Spinal cord (tissue), 10 donors: ENCODE measurements around the gene AVL9. TPM values are rescaled to one million over a fixed set of nuclear protein-coding genes. Genes with fewer than 3 reads are reported as not detected.

Experiments used
- DNase-seq, 6 donors: peaks; one replicate each; pipeline versions ENCODE4 v3.0.0 to v3.0.0-alpha.2; 2013 to 2015; ENCODE audit warnings: low spot score in 6 of 6, low read depth in 4 of 6
- H3K27ac ChIP-seq: one replicate; pipeline ENCODE4 v1.5.1; 2013; ENCODE audit warnings: low read depth, low read length, control low read depth
- H3K27me3 ChIP-seq: one replicate; pipeline ENCODE4 v1.6.1; 2013; ENCODE audit warnings: low read length; ENCODE audit not compliant: control insufficient read depth, insufficient read depth
- H3K36me3 ChIP-seq: one replicate; pipeline ENCODE4 v1.6.1; 2013; ENCODE audit warnings: low read length; ENCODE audit not compliant: control insufficient read depth, insufficient read depth
- H3K4me1 ChIP-seq: one replicate; pipeline ENCODE4 v1.6.1; 2013; ENCODE audit warnings: low read length; ENCODE audit not compliant: control insufficient read depth, insufficient read depth
- H3K4me3 ChIP-seq: one replicate; pipeline ENCODE4 v1.5.1; 2013; ENCODE audit warnings: low read depth, low read length, control low read depth
- H3K9me3 ChIP-seq: one replicate; pipeline ENCODE4 v1.6.1; 2013; ENCODE audit warnings: low read length; ENCODE audit not compliant: control insufficient read depth, insufficient read depth
- WGBS: methylation state at CpG from one replicate; pipeline ENCODE4 v1.1.5; 2013; ENCODE audit warnings: missing lambda C conversion rate; ENCODE audit not compliant: insufficient coverage; 5-methylcytosine and 5-hydroxymethylcytosine counted together
- polyA plus RNA-seq, 2 donors: library from polyadenylated mRNA; unstranded; fragments of 120-200 nt; gene quantifications; one replicate each; pipeline ENCODE4 v1.2.1, GENCODE V29; 2013; ENCODE audit not compliant: insufficient read length in 2 of 2
- total RNA-seq, 2 donors: library from RNA; depleted of rRNA in 1 of 2; stranded (reverse); fragments of 120-200 nt in 1 of 2; fragments of >200 nt in 1 of 2; gene quantifications; one replicate each; pipeline versions ENCODE4 v1.2.3 to v1.2.4, GENCODE V29; 2013 to 2014
- donor health status: healthy.

Gene AVL9
- total and polyA plus RNA-seq, 4 donors: 30.4 to 56.8 (median 33.5) TPM

DNA sequence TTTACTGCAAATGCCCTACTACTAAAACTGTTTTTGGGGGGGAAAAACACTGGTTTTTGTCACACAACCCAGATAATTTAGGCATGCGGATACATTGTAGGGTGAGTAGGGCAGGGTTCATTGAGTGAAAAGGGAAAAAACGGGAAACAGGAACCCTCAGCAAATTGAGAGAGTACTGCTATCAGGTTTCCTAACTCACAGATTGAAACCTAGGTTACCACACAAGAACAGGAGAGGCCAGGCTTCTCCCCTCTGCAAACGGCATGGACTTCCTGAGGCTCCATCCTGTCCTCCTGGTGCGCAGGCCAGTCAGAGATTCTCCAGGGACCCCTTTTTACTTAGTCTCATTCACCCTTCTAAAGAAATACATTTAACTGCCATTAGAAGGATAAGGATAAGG, 30.6 kb downstream of the AVL9 start:
- WGBS: no CpG with 5 or more reads among the region's 4 CpGs
- no peak overlapping the region for H3K27ac ChIP-seq
- H3K4me1 ChIP-seq: no peaks in the 10 kb centered on the region
- no peak for DNase-seq
- no peaks in the 10 kb centered on the region for H3K36me3 ChIP-seq
- H3K9me3 ChIP-seq: no peaks in the 10 kb centered on the region
- no peak overlapping the region for H3K4me3 ChIP-seq
- H3K27me3 ChIP-seq: no peaks in the 10 kb centered on the region

DNA sequence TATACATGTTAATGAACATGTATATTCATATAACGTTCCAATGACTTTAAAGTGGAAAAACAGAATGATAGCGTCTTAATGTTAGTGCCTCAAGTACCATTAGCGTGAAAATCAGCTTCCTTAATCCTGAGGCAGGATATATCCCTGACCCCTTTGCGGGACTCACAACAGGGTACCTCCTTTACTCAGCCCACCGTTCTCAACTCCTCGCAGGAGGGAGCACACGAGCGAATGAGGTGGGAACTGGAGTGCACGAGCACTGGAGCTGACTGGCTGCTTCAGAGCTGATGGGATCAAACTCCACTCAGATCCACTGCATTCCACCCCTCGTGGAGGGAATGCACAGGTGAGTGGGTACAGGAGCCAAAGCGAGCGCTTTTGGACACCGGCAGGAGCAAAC, 36.1 kb downstream of the AVL9 start:
- Histone ChIP-seq H3K27me3 (no peaks in the 10 kb centered on the region), H3K4me3 (no peak overlapping the region), H3K36me3 (peaks cover 3% of the 10 kb centered on the region), H3K27ac (no peak overlapping the region), H3K4me1 (no peaks in the 10 kb centered on the region), H3K9me3 (no peaks in the 10 kb centered on the region)
- no peak for DNase-seq
- 98% methylated on average over 11 of the region's 13 CpGs for WGBS

DNA sequence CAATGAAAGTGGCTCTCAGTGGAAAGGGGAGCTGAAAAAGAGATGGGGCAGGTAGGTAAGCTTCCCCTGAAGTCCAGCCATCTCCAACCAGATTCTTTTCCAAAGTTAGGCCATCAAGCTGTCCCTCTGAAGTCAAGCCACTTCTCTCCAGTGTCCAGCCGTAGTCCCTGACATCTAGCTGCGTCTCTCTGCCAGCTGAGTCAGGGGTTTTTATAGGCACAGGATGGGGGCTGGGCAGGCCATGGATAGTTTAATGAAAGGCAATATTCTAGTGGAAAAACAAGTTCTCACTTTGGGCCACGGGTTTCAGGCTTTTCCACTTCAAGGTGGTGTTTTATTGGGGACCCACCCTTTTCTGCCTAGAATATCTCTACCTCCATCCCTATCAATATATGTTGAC, 36.8 kb downstream of the AVL9 start:
- Histone ChIP-seq H3K27me3 (no peaks in the 10 kb centered on the region), H3K9me3 (no peaks in the 10 kb centered on the region), H3K4me1 (no peaks in the 10 kb centered on the region), H3K27ac (no peak overlapping the region), H3K36me3 (peaks cover 3% of the 10 kb centered on the region), H3K4me3 (no peak overlapping the region)
- DNase-seq: no peak
- WGBS: 100% methylated on average over 2 of the region's 3 CpGs

DNA sequence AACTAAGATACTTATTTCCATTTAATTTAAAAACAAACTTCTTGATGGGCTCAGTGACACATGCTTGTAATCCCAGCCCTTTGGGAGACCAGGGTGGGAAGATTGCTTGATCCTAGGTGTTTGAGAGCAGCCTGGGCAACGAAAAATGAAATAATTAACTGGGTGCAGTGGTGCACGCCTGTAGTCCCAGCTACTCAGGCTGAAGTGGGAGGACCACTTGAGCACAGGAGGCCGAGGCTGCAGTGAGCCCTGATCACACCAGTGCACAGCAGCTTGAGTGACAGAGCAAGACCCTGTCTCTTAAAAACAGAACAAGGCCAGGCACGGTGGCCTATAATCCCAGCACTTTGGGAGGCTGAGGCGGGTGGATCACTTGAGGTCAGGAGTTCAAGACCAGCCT, 37.4 kb downstream of the AVL9 start:
- WGBS: 86% methylated on average over 5 of the region's 5 CpGs
- H3K27ac ChIP-seq: no peak overlapping the region

DNA sequence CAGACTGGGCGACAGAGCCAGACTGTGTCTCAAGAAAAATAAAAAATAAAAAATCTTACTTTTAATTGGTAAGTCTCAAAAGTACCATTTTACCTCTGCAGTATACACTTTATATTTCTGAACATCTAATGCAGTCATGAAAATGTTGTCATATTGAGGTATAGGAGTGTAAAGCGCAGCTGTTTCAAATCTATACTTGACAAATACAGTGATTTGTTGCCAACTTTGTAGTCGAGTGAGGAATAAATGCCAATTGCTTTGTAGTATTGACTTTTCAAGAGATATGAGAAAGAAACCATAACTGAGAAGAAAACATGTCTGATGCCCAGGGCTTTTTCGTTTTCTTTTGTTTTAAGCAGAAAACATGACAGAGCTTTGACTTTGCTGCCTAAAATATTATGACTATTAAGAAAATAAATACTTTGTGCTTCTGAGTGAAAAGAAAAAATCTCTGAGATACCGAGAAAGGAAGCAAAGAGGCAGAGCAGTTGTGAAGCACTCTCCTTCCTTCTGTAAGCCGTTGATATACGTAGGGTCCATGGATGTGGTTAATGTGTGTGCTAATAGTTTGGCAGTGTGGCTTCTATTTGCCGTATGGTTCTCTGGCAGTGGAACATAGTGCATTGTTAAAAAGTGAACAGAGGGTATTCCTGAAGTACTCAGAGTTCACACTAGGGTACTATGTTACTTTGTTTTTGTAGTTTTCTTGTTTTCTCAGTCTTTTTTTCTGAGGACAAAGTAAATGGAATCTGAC, 38.2 kb downstream of the AVL9 start:
- Histone ChIP-seq H3K27me3 (no peaks in the 10 kb centered on the region), H3K9me3 (no peaks in the 10 kb centered on the region), H3K36me3 (peaks cover 3% of the 10 kb centered on the region), H3K4me1 (no peaks in the 10 kb centered on the region), H3K27ac (no peak overlapping the region), H3K4me3 (no peak overlapping the region)
- WGBS: 19% methylated on average over 2 of the region's 8 CpGs
- peak in 1 of 6 donors; percentile 29 for DNase-seq

More for the DNA sequence above, 37.4 kb downstream of the AVL9 start:
- peaks cover 3% of the 10 kb centered on the region for H3K36me3 ChIP-seq
- no peak overlapping the region for H3K4me3 ChIP-seq
- H3K4me1 ChIP-seq: no peaks in the 10 kb centered on the region
- no peaks in the 10 kb centered on the region for H3K9me3 ChIP-seq
- no peak for DNase-seq
- no peaks in the 10 kb centered on the region for H3K27me3 ChIP-seq

DNA sequence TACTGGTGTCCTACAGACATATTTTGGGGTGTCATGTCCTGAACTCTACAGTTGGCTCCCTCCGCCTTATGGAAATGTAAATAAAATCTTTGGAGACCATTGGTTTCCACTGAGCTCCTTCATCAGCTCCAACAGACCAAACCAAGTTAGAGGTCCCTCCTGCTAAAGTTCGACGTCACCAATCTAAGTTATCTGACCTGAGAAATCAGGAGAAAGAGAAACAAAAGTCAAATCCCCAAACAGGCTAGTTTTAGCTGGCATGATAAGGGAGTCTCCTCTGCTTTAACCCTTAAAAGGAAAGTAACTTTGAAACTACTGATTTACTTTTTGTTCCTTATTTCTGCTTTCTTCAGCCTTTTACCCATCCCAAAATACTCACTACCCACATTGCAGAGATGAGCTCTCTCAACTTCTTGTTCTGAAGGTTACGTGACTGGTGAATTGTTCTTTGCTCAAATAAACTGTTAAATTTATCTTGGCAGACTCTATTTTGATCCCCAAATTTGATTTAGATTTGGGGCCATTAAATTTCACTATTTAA, 39.9 kb downstream of the AVL9 start:
- H3K4me3 ChIP-seq: no peak overlapping the region
- DNase-seq: no peak
- no peak overlapping the region for H3K27ac ChIP-seq
- WGBS: 100% methylated on average over 1 of the region's 4 CpGs
- H3K27me3 ChIP-seq: no peaks in the 10 kb centered on the region
- peaks cover 3% of the 10 kb centered on the region for H3K36me3 ChIP-seq
- H3K4me1 ChIP-seq: no peaks in the 10 kb centered on the region
- H3K9me3 ChIP-seq: no peaks in the 10 kb centered on the region

DNA sequence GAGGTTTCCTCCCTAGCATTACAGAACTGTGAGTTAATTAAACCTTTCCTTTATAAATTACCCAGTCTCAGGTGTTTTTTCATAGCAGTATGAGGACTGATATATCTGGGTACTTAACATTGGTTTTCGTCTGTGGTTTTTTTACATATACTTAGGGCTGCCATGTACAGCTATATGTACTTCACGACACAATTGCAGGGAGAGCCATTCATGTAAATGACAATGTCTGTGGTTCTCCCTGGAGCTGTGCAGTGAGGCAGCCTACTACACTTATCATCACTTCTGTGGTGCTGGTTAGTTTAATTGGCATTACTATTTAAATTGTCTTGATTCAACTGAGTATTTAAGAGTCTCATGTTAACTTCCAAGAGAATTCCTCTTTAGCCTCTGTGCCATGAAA, 40.7 kb downstream of the AVL9 start:
- no peak overlapping the region for H3K27ac ChIP-seq

DNA sequence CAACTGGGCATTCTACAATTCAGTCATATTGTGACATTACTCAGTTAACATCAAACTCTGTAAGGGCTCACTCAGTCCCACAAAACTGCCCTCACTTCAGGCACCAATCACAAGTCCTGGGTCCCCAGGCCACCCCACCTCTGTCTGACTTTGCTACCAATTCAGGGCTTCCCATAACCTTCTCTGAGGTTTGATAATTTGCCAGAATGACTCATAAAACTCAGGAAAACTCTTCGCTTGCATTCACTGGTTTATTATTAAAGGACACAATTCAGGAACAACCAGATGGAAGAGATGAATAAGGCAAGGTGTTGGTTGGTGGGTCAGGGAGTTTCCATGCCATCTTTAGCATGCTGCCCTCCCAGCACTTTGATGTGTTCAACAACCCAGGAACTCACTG, 41.3 kb downstream of the AVL9 start:
- H3K27me3 ChIP-seq: no peaks in the 10 kb centered on the region
- no peak for DNase-seq
- no CpG with 5 or more reads among the region's 1 CpG for WGBS
- H3K4me3 ChIP-seq: no peak overlapping the region
- H3K27ac ChIP-seq: no peak overlapping the region
- peaks cover under 1% of the 10 kb centered on the region for H3K36me3 ChIP-seq
- no peaks in the 10 kb centered on the region for H3K4me1 ChIP-seq
- H3K9me3 ChIP-seq: no peaks in the 10 kb centered on the region

More for the DNA sequence above, 40.7 kb downstream of the AVL9 start:
- H3K36me3 ChIP-seq: peaks cover 3% of the 10 kb centered on the region
- no CpG with 5 or more reads among the region's 2 CpGs for WGBS
- H3K4me3 ChIP-seq: no peak overlapping the region
- no peaks in the 10 kb centered on the region for H3K9me3 ChIP-seq
- no peak for DNase-seq
- H3K4me1 ChIP-seq: no peaks in the 10 kb centered on the region
- H3K27me3 ChIP-seq: no peaks in the 10 kb centered on the region

DNA sequence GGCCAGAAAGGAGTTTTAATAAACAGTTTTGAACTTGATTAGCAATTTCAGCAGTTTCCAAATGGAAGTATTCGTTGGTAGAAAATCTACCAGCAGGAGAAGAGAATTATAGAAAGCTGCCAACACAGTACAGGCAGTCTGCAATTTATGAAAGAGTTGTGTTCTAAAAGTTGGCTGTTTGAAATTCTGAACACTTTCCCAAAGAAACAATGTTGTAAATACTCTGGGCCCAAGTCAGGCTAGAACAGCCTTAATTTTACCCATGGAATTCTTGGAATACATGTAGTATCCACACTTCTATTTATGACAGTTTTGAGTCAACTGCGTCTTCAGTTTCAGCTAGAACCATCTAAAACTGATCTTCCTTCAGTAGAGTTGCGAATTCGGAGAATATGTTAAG, 42.5 kb downstream of the AVL9 start:
- no peak overlapping the region for H3K27ac ChIP-seq
- no peak overlapping the region for H3K4me3 ChIP-seq
- no peaks in the 10 kb centered on the region for H3K36me3 ChIP-seq
- 40% methylated on average over 1 of the region's 4 CpGs for WGBS
- H3K4me1 ChIP-seq: no peaks in the 10 kb centered on the region
- H3K27me3 ChIP-seq: no peaks in the 10 kb centered on the region
- DNase-seq: peak in 1 of 6 donors; percentile 51
- H3K9me3 ChIP-seq: no peaks in the 10 kb centered on the region

DNA sequence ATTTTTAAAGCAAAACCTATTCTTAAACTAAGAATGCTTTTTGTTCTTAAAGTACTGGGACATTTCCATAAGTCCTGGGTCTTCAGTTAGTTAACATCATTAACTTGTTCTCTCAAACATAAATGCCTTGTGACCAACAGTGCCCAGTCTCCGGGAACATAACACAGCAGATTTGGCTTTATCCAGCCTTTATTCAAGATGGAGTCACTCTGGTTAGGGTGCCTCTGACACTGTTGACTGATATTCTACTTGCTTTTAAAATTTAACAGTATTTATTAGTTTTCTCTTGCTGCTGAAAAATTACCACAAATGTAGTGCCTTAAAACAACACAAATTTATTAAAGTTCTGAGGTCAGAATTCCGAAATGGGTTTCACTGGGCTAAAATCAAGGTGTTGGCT, 44.1 kb downstream of the AVL9 start:
- 100% methylated on average over 1 of the region's 2 CpGs for WGBS
- no peak for DNase-seq
- Histone ChIP-seq H3K36me3 (peaks cover 3% of the 10 kb centered on the region), H3K27me3 (no peaks in the 10 kb centered on the region), H3K9me3 (no peaks in the 10 kb centered on the region), H3K4me3 (no peak overlapping the region), H3K27ac (no peak overlapping the region), H3K4me1 (no peaks in the 10 kb centered on the region)
